GM12875 (cell line): Measurements from ENCODE around the gene FETUB.

ENCODE experiments used
- H3K4me3 ChIP-seq: one replicate; pipeline ENCODE4 v1.5.1; 2011; ENCODE audit warnings: low read depth, low read length, control low read depth
- CTCF ChIP-seq: IDR thresholded peaks from 2 replicates; pipeline ENCODE4 v1.5.1; 2011; ENCODE audit warnings: low read depth, mild to moderate bottlenecking, control low read depth, inconsistent platforms, low read length, moderate library complexity, borderline replicate concordance; ENCODE audit not compliant: insufficient read depth

The FETUB gene

GRCh38 chr3:186639778-186640472 is at the start of gene FETUB:
Gene FETUB, plus strand, starts transcription at chr3:186640399. Its CDS starts 62 bp downstream, at chr3:186640461.
- no peak for TF ChIP-seq CTCF

GRCh38 chr3:186590580-186591295 is 49.5 kb upstream of the FETUB start:
- no peak for TF ChIP-seq CTCF
- H3K4me3 ChIP-seq: no peak overlapping the region

More at GRCh38 chr3:186639778-186640472, at the start of gene FETUB:
- no peak within 1 kb of the TSS for H3K4me3 ChIP-seq

GRCh38 chr3:186592682-186593081 is 47.5 kb upstream of the FETUB start:
- TF ChIP-seq CTCF: no peak
- H3K4me3 ChIP-seq: no peak overlapping the region

- no peak for TF ChIP-seq CTCF
- no peak overlapping the region for H3K4me3 ChIP-seq
These were observed 46.3 kb upstream of the FETUB start for GRCh38 chr3:186593862-186594261.

GRCh38 chr3:186594591-186595113 is 45.5 kb upstream of the FETUB start:
- TF ChIP-seq CTCF: no peak
- H3K4me3 ChIP-seq: no peak overlapping the region

- no peak overlapping the region for H3K4me3 ChIP-seq
- TF ChIP-seq CTCF: no peak
These were observed 43.5 kb upstream of the FETUB start for GRCh38 chr3:186596568-186597287.
